Breast epithelium (tissue), 3 donors: ENCODE data around the gene PIAS2.

ENCODE experiments used
- CTCF ChIP-seq, 3 donors: fragments of 450-650 bp; IDR thresholded peaks; one replicate each; pipeline ENCODE4 v1.5.1; 2016 to 2017; ENCODE audit warnings: antibody characterized with exemption in 3 of 3, mild to moderate bottlenecking in 3 of 3, moderate library complexity in 3 of 3
- POLR2A ChIP-seq: fragments of 450-650 bp; IDR thresholded peaks from one replicate; pipeline ENCODE4 v1.6.1; 2016; ENCODE audit warnings: antibody characterized with exemption, mild to moderate bottlenecking, moderate library complexity
- POLR2AphosphoS5 ChIP-seq, 3 donors: sonication (generic); formaldehyde crosslinking; IDR thresholded peaks; one replicate each; pipeline ENCODE4 v1.6.1; 2017; ENCODE audit warnings: antibody characterized with exemption in 3 of 3

GRCh38 chr18:46772357-46772756, 144.9 kb downstream of the PIAS2 start:
- TF ChIP-seq CTCF (IDR thresholded peaks at IDR 0.05) = no peak
- no peak for TF ChIP-seq POLR2AphosphoS5 (IDR thresholded peaks at IDR 0.05)
- no peak for TF ChIP-seq POLR2A
